GM19452 (cell line): Measurements from ENCODE around the gene MVP.

ENCODE experiments used
- ATAC-seq: cut with Tn5 transposase; IDR thresholded peaks from one replicate; pipeline ENCODE4 v1.9.1; 2021; ENCODE audit not compliant: unreplicated experiment

Gene MVP

DNA sequence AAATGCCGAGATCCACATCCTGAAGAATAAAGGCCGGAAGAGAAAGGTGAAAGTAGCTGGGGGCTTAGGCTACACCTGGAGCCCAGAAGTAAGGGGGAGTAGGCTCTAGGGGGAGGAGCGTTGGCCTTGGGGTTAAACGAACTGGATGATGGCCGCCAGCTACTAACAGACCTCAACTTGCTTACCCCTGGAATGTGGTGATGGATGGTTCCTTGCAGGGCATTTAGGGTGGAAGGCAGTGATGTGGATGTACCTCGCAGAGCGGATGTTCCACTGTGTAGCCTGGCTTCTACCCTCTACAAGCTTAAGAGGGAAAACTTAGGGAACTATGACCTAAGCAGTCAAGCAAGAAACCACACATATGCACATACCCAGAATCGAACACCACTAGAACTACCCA, 16.2 kb upstream of the MVP start:
- ATAC-seq: no peak

DNA sequence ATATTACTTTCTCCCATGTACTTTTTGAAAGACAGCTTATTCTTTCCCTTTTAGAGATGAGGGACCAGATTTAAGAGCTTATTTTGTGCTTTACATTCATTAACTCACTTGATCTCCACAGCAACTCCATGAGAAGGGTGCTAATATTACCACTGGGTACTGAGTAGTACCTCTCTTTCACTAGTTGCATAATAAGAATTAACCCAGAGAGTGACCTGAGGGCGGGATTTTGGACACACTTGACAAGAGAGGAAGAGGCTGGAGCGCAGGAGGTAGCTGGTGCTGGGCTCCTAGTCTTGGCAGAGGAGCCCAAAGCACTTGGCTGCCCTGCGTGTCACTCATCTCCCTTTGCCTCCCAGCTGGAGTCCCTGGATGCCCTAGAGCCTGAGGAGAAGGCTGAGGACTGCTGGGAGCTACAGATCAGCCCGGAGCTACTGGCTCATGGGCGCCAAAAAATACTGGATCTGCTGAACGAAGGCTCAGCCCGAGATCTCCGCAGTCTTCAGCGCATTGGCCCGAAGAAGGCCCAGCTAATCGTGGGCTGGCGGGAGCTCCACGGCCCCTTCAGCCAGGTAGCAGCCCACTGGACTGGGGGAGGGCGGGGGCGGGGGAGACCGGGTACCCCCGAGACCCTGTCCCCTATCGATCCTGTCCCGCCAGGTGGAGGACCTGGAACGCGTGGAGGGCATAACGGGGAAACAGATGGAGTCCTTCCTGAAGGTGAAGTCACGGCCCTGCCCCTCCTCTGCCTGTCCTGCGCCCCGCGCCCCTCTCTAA, 15.6 kb upstream of the MVP start:
- no peak for ATAC-seq

DNA sequence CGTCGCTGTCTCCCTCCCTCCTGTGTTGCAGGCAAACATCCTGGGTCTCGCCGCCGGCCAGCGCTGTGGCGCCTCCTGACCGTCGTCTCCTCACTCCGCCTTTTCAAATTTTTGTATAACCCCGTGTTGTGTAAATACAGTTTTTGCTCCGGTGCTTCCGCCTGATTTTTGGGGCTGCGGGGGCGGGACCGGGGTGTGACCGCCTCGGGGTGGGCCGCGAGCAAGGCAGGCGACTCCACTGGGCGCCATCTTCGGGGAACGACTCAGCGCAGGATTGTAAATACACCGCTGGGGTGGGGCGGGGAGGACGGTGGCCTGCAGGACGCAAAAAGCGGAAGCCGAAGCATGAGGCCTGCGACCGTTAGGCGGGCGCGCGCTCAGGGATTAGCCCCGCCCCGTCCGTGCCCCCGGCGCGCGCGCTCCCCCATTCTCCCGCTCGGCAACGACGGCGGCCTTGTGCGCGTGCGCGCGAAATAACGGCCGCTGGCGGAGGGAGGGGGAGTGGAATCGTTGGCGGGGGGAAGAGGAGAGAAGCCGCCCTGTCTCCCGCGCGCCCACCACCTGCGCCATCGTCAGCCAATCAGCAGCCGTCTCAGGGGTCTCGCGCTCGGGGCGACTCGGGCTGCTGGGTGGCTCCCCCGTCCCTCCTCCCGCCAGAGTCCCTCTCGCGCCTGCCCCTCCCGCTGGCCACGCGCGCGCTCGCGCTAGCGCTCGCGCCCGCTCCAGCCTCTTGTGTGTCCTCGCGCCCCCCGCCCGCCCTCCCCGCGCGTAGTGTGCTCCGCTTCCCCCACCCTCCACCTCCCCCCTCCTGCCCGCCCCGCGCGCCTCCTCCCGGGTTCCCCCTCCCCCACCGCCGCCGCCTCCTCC, 14.8 kb upstream of the MVP start:
- peak; percentile 49 for ATAC-seq

DNA sequence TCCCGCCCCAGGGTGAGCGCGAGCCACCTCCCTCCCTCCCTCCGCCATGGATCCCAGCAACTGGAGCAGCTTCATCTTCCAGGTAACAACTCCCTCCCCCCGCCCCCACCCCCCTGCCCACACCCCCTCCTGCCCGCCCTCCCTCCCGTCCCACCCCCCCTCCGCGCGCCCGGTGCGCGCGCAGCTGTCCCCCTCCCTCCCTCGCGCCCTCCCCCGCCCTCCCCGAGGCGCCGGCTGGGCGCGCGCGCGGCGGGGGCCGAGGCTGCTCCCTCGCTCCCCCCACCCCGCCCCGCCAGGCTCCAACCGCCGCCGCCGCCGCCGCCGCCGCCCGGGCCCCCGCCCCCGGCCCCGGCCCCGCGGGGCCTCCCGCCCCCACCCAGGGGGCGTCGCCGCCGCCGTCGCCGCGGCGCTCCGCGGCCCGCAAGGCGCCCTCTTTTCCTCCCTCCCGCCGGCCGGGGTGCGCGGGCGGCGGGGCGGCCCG, 14.1 kb upstream of the MVP start, which contains the start of gene MAZ:
Gene MAZ, plus strand, starts transcription at position 431 of the 481 bp plus-strand sequence. CDS start 173 bp downstream, outside the sequence.
- ATAC-seq: no peak

DNA sequence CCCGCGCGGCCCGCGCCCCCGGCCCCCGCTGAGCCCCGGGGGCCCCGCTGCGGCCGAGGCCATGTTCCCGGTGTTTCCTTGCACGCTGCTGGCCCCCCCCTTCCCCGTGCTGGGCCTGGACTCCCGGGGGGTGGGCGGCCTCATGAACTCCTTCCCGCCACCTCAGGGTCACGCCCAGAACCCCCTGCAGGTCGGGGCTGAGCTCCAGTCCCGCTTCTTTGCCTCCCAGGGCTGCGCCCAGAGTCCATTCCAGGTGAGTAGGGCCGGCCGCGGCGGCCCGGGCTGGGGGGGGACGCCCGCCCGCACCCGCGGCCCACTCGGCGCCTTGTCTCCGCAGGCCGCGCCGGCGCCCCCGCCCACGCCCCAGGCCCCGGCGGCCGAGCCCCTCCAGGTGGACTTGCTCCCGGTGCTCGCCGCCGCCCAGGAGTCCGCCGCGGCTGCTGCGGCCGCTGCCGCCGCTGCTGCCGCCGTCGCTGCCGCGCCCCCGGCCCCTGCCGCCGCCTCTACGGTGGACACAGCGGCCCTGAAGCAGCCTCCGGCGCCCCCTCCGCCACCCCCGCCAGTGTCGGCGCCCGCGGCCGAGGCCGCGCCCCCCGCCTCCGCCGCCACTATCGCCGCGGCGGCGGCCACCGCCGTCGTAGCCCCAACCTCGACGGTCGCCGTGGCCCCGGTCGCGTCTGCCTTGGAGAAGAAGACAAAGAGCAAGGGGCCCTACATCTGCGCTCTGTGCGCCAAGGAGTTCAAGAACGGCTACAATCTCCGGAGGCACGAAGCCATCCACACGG, 13.4 kb upstream of the MVP start:
- ATAC-seq: no peak

DNA sequence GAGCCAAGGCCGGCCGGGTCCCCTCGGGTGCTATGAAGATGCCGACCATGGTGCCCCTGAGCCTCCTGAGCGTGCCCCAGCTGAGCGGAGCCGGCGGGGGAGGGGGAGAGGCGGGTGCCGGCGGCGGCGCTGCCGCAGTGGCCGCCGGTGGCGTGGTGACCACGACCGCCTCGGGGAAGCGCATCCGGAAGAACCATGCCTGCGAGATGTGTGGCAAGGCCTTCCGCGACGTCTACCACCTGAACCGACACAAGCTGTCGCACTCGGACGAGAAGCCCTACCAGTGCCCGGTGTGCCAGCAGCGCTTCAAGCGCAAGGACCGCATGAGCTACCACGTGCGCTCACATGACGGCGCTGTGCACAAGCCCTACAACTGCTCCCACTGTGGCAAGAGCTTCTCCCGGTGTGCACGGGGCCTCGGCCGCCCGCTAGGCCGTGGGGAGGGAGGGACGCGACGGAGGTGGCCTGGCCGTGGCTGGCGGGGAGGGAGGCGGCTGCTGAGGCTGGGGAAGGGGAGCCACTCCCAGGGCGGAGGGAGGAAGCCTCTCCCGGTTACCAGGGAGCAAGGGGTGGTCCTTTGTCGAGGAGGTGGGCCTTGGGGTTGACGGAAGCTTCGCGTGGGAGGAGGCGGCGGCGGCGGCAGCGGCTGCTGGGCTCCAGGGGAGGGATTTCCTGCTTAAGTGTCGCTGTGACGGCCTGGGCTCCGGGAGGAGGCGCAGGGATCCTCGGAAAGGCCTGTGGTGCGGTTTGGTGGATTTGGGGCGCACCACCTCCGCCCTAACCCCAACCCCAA, 12.6 kb upstream of the MVP start:
- ATAC-seq: no peak

DNA sequence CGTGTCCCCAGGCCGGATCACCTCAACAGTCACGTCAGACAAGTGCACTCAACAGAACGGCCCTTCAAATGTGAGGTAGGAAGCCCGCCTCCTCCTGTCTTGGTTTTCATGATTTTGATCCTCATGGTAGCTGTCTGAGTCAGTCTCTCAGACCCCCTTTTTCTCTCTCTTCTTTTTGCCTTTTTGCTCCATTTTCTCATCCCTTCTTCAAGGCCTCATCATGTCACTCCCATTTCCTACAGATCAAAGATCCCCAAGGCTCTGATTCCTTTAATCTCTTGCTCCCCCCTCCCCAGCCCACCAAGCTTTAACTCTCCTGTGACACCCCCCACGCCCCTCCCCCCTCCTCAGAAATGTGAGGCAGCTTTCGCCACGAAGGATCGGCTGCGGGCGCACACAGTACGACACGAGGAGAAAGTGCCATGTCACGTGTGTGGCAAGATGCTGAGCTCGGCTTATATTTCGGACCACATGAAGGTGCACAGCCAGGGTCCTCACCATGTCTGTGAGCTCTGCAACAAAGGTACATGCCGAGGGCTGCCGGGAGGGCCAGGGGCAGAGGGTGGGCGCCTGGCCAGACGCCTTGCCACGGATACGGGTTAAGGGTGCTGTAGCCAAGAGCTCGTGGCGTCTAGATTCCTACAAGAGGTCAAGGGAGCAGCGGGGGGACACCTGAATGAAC, 11.9 kb upstream of the MVP start:
- no peak for ATAC-seq

DNA sequence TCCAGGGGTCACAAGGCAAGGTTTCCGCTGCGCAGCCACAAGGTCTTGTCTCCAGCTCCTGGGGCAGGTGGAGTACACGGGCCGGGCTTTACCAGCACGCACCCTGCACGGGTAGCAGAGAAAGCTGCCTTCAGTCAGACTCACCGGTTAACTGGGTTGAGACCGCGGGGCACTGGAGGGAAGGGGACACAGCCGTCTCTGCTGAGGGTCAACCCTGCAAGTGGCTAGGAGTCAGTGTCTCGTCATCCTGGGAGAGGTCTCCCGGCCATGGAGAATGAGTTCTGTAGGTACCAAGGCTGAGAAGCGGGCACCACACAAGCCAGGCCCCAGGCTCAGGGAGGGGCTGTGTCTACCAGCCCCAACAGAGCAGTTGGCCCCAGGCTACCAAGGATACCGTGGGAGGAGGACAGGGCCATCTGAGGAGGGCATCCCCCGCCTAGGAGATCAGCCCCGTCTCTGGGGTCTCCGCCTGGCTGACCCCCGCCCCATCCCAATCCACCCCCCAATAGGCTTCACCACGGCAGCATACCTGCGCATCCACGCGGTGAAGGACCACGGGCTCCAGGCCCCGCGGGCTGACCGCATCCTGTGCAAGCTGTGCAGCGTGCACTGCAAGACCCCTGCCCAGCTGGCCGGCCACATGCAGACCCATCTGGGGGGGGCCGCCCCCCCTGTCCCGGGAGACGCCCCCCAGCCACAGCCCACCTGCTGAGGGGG, 11.1 kb upstream of the MVP start:
- no peak for ATAC-seq

DNA sequence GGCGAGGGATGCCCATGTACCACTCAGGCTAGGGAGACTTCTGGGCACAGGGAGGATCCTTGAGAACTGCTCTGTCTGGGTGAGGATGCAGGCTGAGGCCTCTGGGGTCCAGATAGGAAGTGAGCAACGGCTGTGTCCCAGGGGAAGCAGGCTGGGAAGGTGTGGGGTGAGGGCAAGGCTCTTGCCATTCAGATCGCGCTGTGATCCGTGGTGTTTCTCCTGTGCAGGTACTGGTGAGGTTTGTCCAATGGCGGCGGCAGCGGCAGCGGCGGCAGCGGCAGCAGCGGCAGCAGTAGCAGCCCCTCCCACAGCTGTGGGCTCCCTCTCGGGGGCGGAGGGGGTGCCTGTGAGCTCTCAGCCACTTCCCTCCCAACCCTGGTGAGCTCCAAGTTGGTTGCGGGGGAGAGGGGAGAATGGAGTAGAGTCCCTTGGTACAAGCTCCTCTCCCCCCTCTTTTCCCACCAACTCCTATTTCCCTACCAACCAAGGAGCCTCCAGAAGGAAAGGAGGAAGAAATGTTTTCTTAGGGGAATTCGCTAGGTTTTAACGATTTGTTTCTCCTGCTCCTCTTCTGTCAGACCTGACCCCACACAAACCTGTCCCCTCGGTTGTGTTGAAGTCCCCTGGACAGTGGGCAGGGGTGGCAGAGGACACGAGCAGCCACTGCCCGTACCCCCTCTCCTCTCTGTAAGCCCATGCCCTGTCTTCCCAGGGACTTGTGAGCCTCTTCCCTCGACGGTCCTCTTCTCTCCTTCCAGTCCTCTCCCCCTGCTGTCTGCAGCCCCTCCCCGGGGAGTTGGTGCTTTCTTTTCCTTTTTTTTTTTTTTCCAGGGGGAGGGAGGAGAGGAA, 10.2 kb upstream of the MVP start:
- ATAC-seq: no peak

DNA sequence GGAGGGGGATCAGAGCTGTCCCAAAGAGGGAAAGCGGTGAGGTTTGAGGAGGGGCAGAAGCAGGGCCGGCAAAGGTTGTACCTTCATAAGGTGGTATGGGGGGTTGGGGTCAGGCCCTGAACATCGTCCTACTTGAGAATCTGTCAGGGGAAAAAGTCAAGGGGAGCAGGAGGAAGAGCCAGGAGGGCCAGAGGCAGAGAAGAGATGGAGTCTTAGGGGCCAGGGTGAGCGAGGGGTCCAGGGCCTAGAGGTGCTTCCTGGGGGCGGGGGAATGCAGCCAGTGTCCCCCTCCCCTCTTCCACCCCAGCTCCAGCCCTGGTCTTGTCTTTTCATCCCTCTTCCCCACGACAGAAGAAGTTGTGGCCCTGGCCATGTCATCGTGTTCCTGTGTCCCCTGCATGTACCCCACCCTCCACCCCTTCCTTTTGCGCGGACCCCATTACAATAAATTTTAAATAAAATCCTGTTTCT, 9.5 kb upstream of the MVP start:
- no peak for ATAC-seq

DNA sequence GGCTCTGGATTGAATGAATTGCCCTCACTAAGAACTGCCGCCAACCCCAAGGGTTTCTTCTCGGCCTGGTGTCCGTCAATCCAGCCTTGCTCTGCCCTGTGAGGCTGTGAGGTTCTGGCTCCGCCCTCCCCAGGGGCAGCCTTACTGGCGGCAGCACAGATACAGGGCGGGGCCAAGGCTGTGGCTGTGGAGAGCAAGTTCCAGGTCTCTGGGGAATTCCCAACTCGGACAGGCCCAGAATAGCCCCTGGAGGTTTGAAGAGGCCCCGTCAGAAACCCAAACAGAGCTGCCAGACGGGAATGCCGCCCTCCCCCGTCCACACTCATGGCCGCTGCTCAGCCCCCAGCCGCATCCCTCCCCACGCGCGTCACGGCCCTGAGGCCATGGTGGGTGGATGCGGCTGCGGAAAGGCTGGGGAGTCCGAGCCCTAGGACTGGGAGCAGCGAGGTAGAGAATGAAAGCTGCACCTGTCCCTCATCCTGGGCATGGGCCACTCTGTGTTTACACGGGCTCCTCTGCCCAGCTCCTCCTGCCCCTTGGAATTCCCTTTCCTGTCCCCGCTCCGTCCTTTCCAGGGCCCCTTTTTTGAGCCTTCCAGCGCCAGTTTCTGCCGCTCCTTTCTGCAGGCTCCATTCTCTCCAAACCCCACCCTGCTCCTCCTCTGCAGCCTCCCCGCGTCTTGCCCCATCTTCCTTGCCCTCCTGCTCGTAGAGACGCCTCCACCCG, 8.9 kb upstream of the MVP start:
- no peak for ATAC-seq

DNA sequence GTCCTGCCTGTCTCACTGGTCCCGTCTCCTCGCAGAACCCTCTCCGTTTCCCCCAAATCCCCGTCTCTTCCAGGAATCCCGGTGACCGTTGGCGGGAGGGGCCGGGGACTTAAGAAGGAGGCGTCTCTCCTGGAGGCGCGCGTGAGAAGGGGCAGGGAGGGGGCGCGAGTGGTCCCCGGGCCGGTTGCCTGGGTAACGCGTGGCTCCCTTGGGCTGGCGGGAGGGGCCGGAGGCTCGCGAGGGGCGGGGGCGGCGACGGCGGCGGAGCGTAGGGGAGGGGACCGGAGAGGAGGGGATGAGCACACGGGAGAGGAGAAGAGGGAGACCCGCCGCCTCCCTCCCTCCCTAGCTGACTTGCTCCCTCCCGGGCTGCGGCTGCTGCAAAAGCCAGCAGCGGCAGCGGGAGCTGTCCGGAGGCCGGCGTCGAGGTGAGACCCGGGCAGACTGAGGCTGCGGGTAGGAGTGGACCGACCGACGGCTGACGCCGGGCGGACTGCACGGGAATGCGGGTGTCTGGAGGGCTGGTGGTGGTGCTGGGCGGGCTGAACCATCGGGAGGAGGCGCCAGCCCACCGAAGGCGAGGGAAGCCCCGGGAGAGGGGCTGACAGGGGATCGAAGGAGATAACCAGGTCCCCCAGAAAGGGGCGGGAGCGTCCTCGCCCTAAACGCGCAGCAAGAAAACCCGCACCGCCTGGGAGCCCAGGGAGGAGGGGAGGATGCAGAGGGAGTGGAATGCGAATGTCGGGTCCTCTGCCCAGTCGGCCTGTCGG, 8.2 kb upstream of the MVP start, which contains the start of gene PRRT2:
Gene PRRT2, plus strand, starts transcription at position 298 of the 770 bp plus-strand sequence. CDS start 862 bp downstream, outside the sequence.
- no peak for ATAC-seq

DNA sequence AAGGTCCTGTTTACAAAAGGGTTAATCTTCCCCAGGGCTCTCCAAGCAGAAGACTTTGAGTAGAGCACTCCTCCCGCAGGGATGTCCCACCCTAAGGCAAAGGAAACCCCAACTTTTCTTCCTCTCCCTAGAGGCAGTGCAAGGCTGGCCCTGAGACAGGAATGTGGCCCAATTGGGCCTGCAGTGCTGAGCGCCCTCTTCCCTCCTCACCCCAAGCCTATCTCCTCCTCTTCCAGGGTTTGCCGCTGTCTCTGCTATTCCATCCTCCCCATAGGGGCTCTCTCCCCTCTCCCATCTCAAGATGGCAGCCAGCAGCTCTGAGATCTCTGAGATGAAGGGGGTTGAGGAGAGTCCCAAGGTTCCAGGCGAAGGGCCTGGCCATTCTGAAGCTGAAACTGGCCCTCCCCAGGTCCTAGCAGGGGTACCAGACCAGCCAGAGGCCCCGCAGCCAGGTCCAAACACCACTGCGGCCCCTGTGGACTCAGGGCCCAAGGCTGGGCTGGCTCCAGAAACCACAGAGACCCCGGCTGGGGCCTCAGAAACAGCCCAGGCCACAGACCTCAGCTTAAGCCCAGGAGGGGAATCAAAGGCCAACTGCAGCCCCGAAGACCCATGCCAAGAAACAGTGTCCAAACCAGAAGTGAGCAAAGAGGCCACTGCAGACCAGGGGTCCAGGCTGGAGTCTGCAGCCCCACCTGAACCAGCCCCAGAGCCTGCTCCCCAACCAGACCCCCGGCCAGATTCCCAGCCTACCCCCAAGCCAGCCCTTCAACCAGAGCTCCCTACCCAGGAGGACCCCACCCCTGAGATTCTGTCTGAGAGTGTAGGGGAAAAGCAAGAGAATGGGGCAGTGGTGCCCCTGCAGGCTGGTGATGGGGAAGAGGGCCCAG, 7.3 kb upstream of the MVP start:
- ATAC-seq: no peak

DNA sequence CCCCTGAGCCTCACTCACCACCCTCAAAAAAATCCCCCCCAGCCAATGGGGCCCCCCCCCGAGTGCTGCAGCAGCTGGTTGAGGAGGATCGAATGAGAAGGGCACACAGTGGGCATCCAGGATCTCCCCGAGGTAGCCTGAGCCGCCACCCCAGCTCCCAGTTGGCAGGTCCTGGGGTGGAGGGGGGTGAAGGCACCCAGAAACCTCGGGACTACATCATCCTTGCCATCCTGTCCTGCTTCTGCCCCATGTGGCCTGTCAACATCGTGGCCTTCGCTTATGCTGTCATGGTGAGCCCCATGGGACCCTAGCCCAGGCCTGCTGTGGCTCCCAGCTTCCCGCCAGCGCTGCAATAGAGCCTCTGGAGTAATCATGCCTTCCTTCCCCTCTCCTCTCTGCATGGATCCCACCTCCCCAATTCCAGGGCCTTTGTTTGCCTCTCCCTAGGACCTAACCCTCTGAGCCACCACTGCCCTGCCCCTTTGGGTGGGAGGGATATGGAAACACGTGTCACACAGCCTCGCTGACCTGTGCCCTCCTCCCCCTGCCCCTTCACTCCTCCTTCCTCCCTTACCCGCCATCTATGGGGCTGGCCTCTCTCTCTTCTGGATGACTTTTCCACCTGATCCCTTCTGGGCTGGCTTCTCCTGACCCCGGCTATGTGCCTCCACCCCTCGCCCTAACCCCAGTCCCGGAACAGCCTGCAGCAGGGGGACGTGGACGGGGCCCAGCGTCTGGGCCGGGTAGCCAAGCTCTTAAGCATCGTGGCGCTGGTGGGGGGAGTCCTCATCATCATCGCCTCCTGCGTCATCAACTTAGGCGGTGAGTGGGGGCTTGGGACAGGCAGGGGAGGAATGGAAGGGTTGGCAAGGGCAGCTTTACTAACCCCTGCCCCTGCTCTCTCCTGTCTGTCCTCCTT, 6.4 kb upstream of the MVP start:
- ATAC-seq: no peak

DNA sequence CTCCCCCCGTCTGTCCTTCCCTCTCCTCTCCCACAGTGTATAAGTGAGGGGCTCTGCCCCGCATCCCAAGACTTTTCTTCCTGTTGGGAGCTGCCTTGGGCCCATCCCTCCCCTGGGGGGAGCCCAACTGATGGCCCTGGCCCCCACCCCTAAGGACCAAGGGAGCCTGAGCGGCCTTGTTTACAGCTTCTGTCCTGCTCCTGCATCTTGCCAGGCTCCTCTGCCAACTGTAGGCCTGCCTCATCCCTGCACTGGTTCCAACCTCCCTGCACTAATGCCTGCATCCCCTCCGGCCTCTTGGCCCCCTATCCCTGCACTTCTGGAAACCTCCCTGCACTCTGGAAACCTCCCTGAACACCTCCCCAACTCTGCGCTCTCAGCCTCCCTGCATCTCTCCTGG, 5.7 kb upstream of the MVP start:
- no peak for ATAC-seq
